HEK293 (cell line): ENCODE results near the gene NPPA.

ENCODE experiments used
- CTCF ChIA-PET: fragments of 350-600 bp; formaldehyde crosslinking; extraction: SDS; loops from one replicate; lab custom pipeline; 2021; ENCODE audit warnings: antibody characterized with exemption; lab: Yijun Ruan, JAX
- POLR2A ChIA-PET: fragments of 300-600 bp; formaldehyde crosslinking; extraction: SDS; loops from one replicate; lab custom pipeline; 2020; ENCODE audit warnings: antibody characterized with exemption, inconsistent platforms; lab: Yijun Ruan, JAX
- H3K27ac ChIP-seq: fragments of 200-500 bp; sonication (Bioruptor generic); 2 replicates; pipeline ENCODE4 v1.5.1; 2014; ENCODE audit warnings: low read depth, low read length, control low read depth, inconsistent platforms; ENCODE audit errors: extremely low read depth
- H3K36me3 ChIP-seq, 2 experiments: fragments of 200-500 bp in 1 of 2; sonication (Bioruptor generic) in 1 of 2; 1 replicate in 1 of 2; 2 replicates in 1 of 2; pipeline ENCODE4 v1.5.1; 2014 to 2017; ENCODE audit warnings: inconsistent platforms in 2 of 2, low read length in 2 of 2; ENCODE audit not compliant: control insufficient read depth in 2 of 2, insufficient read depth in 1 of 2
- H3K4me1 ChIP-seq: fragments of 200-500 bp; sonication (Bioruptor generic); 2 replicates; pipeline ENCODE4 v1.5.1; 2014; ENCODE audit warnings: mild to moderate bottlenecking, low read length, inconsistent platforms; ENCODE audit not compliant: control insufficient read depth, insufficient read depth
- H3K4me3 ChIP-seq: 2 replicates; pipeline ENCODE4 v1.5.1; 2011; ENCODE audit warnings: low read depth, mild to moderate bottlenecking, control low read depth, low read length, moderate library complexity
- H3K9me3 ChIP-seq: fragments of 200-500 bp; sonication (Bioruptor generic); 2 replicates; pipeline ENCODE4 v1.5.1; 2014; ENCODE audit warnings: low read depth, low read length, inconsistent platforms; ENCODE audit not compliant: control insufficient read depth, insufficient read depth
- BCL11B ChIP-seq: fragments of 450-650 bp; formaldehyde crosslinking; IDR thresholded peaks from 2 replicates; pipeline ENCODE4 v1.5.1; 2016; ENCODE audit warnings: low read depth, missing biosample characterization, missing genetic modification characterization
- FEZF1 ChIP-seq: fragments of 450-650 bp; formaldehyde crosslinking; IDR thresholded peaks from 2 replicates; pipeline ENCODE4 v1.5.1; 2016; ENCODE audit warnings: missing biosample characterization, missing genetic modification characterization
- HOXA7 ChIP-seq: sonication (generic); formaldehyde crosslinking; IDR thresholded peaks from 2 replicates; pipeline ENCODE4 v1.8.1; 2022; ENCODE audit warnings: missing genetic modification reagents, borderline replicate concordance
- IKZF3 ChIP-seq: fragments of 450-650 bp; IDR thresholded peaks from 2 replicates; pipeline ENCODE4 v1.5.0; 2018; ENCODE audit warnings: missing biosample characterization, mild to moderate bottlenecking, missing genetic modification characterization, moderate library complexity
- KLF17 ChIP-seq: fragments of 450-650 bp; formaldehyde crosslinking; IDR thresholded peaks from 2 replicates; pipeline ENCODE4 v1.5.1; 2016; ENCODE audit warnings: missing biosample characterization, missing genetic modification characterization
- MZF1 ChIP-seq: fragments of 450-650 bp; formaldehyde crosslinking; IDR thresholded peaks from 2 replicates; pipeline ENCODE4 v1.5.1; 2017; ENCODE audit warnings: missing biosample characterization, missing genetic modification characterization, borderline replicate concordance
- OSR2 ChIP-seq: fragments of 450-650 bp; formaldehyde crosslinking; IDR thresholded peaks from 2 replicates; pipeline ENCODE4 v1.5.1; 2016; ENCODE audit warnings: missing biosample characterization, missing genetic modification characterization
- SCRT1 ChIP-seq: fragments of 450-650 bp; formaldehyde crosslinking; IDR thresholded peaks from 2 replicates; pipeline ENCODE4 v1.5.1; 2016; ENCODE audit warnings: missing biosample characterization, missing genetic modification characterization, borderline replicate concordance
- SP2 ChIP-seq: fragments of 450-650 bp; formaldehyde crosslinking; IDR thresholded peaks from 2 replicates; pipeline ENCODE4 v1.5.1; 2016; ENCODE audit warnings: missing biosample characterization, missing genetic modification characterization
- WT1 ChIP-seq: fragments of 450-650 bp; formaldehyde crosslinking; IDR thresholded peaks from 2 replicates; pipeline ENCODE4 v1.5.1; 2016; ENCODE audit warnings: missing biosample characterization, missing genetic modification characterization
- ZBTB20 ChIP-seq: fragments of 450-650 bp; formaldehyde crosslinking; IDR thresholded peaks from 2 replicates; pipeline ENCODE4 v1.5.1; 2016; ENCODE audit warnings: missing biosample characterization, missing genetic modification characterization
- ZBTB26 ChIP-seq: fragments of 450-650 bp; formaldehyde crosslinking; optimal IDR thresholded peaks from 2 replicates; pipeline ENCODE3; 2016; ENCODE audit warnings: missing biosample characterization, mild to moderate bottlenecking, missing genetic modification characterization
- ZBTB48 ChIP-seq: fragments of 450-650 bp; formaldehyde crosslinking; IDR thresholded peaks from 2 replicates; pipeline ENCODE4 v1.5.1; 2016; ENCODE audit warnings: missing biosample characterization, missing genetic modification characterization
- ZNF292 ChIP-seq: fragments of 450-650 bp; formaldehyde crosslinking; IDR thresholded peaks from 2 replicates; pipeline ENCODE4 v1.5.1; 2016; ENCODE audit warnings: low read depth, missing biosample characterization, missing genetic modification characterization, borderline replicate concordance
- ZNF311 ChIP-seq: fragments of 450-650 bp; formaldehyde crosslinking; IDR thresholded peaks from 2 replicates; pipeline ENCODE4 v1.5.1; 2017; ENCODE audit warnings: missing biosample characterization, missing genetic modification characterization, borderline replicate concordance
- ZNF433 ChIP-seq: fragments of 450-650 bp; formaldehyde crosslinking; IDR thresholded peaks from 2 replicates; pipeline ENCODE4 v1.5.1; 2016; ENCODE audit warnings: missing biosample characterization, missing genetic modification characterization, low read depth
- ZNF555 ChIP-seq: fragments of 450-650 bp; formaldehyde crosslinking; conservative IDR thresholded peaks from 2 replicates; pipeline ENCODE4 v1.5.1; 2017; ENCODE audit warnings: missing biosample characterization, mild to moderate bottlenecking, missing genetic modification characterization, inconsistent platforms
- ZNF585B ChIP-seq: fragments of 450-650 bp; formaldehyde crosslinking; IDR thresholded peaks from 2 replicates; pipeline ENCODE4 v1.5.1; 2016; ENCODE audit warnings: missing biosample characterization, missing genetic modification characterization
- ZNF629 ChIP-seq: fragments of 450-650 bp; formaldehyde crosslinking; IDR thresholded peaks from 2 replicates; pipeline ENCODE4 v1.5.1; 2017; ENCODE audit warnings: missing biosample characterization, missing genetic modification characterization
- ZNF654 ChIP-seq: fragments of 450-650 bp; formaldehyde crosslinking; IDR thresholded peaks from 2 replicates; pipeline ENCODE4 v1.5.1; 2016; ENCODE audit warnings: low read depth, missing biosample characterization, missing genetic modification characterization
- ZNF658 ChIP-seq: fragments of 450-650 bp; formaldehyde crosslinking; IDR thresholded peaks from 2 replicates; pipeline ENCODE4; 2016; ENCODE audit warnings: missing biosample characterization, missing genetic modification characterization
- ZNF670 ChIP-seq: fragments of 450-650 bp; formaldehyde crosslinking; IDR thresholded peaks from 2 replicates; pipeline ENCODE4 v1.5.1; 2016; ENCODE audit warnings: missing biosample characterization, missing genetic modification characterization, low read depth
- ZNF704 ChIP-seq: fragments of 450-650 bp; formaldehyde crosslinking; IDR thresholded peaks from 2 replicates; pipeline ENCODE4 v1.5.1; 2016; ENCODE audit warnings: missing biosample characterization, missing genetic modification characterization
- TF ChIP-seq, protein P1 (sequence below): fragments of 450-650 bp; formaldehyde crosslinking; IDR thresholded peaks from 2 replicates; pipeline ENCODE4 v1.5.1; 2016; ENCODE audit warnings: missing biosample characterization, missing genetic modification characterization, low read depth

NPPA gene

GRCh38 chr1:11874624-11875023 lies 27.0 kb upstream of the NPPA start:
- Histone ChIP-seq H3K9me3 (no peaks in the 10 kb centered on the region), H3K4me1 (no peaks in the 10 kb centered on the region), H3K27ac (no peak overlapping the region), H3K4me3 (no peak overlapping the region)
- POLR2A ChIA-PET = no interaction called here
- TF ChIP-seq ZNF654 (tag by site-specific recombination) (no peak), ZBTB26 (tag by site-specific recombination) (no peak), FEZF1 (no peak), ZNF555 (tag by site-specific recombination) (no peak)
- TF ChIP-seq, all 188 proteins: peak for 0
- no peaks in the 10 kb centered on the region for H3K36me3 ChIP-seq
- CTCF ChIA-PET = no interaction called here

DNA sequence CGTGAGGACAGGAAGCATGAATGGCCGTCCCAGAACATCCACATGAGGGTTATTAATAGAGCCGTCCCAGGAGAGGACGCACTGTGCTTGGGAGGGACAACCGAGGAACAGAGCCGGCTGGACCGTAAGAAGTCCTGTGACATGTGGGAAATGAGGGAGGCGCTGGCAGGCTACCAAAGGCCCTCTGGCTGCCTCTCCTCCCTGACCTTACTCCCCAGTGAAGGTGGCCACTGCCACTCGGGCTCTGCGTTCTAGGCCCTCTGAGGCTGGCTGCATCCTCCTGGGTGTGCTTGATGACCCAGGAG lies 26.6 kb upstream of the NPPA start:
- TF ChIP-seq KLF17 (tag by site-specific recombination) (no peak), ZBTB48 (no peak), MZF1 (no peak), ZNF629 (tag by site-specific recombination) (no peak), ZNF311 (tag by site-specific recombination) (no peak), ZNF704 (tag by site-specific recombination) (no peak), HOXA7 (no peak), IKZF3 (tag by site-specific recombination) (no peak), ZNF292 (no peak), SCRT1 (tag by site-specific recombination) (no peak), BCL11B (no peak), ZNF585B (tag by site-specific recombination) (no peak), SP2 (tag by site-specific recombination) (no peak), ZNF433 (tag by site-specific recombination) (no peak), ZNF658 (tag by site-specific recombination) (no peak), OSR2 (tag by site-specific recombination) (no peak), WT1 (tag by site-specific recombination) (no peak), ZBTB20 (tag by site-specific recombination) (no peak), ZNF670 (tag by site-specific recombination) (no peak)
- TF ChIP-seq, protein P1, sequence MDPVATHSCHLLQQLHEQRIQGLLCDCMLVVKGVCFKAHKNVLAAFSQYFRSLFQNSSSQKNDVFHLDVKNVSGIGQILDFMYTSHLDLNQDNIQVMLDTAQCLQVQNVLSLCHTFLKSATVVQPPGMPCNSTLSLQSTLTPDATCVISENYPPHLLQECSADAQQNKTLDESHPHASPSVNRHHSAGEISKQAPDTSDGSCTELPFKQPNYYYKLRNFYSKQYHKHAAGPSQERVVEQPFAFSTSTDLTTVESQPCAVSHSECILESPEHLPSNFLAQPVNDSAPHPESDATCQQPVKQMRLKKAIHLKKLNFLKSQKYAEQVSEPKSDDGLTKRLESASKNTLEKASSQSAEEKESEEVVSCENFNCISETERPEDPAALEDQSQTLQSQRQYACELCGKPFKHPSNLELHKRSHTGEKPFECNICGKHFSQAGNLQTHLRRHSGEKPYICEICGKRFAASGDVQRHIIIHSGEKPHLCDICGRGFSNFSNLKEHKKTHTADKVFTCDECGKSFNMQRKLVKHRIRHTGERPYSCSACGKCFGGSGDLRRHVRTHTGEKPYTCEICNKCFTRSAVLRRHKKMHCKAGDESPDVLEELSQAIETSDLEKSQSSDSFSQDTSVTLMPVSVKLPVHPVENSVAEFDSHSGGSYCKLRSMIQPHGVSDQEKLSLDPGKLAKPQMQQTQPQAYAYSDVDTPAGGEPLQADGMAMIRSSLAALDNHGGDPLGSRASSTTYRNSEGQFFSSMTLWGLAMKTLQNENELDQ (tag by site-specific recombination) = no peak
- Histone ChIP-seq H3K9me3 (no peaks in the 10 kb centered on the region), H3K4me1 (no peaks in the 10 kb centered on the region), H3K36me3 (no peaks in the 10 kb centered on the region), H3K4me3 (no peak overlapping the region), H3K27ac (no peak overlapping the region)
- POLR2A ChIA-PET = no interaction called here
- CTCF ChIA-PET = interaction anchor here (0.6 kb wide), 1 partner anchor 15 kb away, joined by 3 read pairs; no protein-coding TSS in a partner anchor
